PC-3 (cell line): ENCODE data around the gene CHAF1A.

Experiments used
- EZH2phosphoT487 ChIP-seq: fragments of 300-600 bp; sonication (generic); IDR thresholded peaks from 2 replicates; pipeline ENCODE4 v1.6.1; 2018; ENCODE audit warnings: mild to moderate bottlenecking, antibody characterized with exemption, low read length, borderline replicate concordance
- TF ChIP-seq, protein P1 (sequence below): fragments of 300-600 bp; sonication (generic); conservative IDR thresholded peaks from 2 replicates; pipeline ENCODE4 v1.5.1; 2017; ENCODE audit warnings: antibody characterized with exemption, low read depth, mild to moderate bottlenecking, low read length

GRCh38 chr19:4354282-4354681 is 48.2 kb upstream of the CHAF1A start:
- TF ChIP-seq, protein P1, sequence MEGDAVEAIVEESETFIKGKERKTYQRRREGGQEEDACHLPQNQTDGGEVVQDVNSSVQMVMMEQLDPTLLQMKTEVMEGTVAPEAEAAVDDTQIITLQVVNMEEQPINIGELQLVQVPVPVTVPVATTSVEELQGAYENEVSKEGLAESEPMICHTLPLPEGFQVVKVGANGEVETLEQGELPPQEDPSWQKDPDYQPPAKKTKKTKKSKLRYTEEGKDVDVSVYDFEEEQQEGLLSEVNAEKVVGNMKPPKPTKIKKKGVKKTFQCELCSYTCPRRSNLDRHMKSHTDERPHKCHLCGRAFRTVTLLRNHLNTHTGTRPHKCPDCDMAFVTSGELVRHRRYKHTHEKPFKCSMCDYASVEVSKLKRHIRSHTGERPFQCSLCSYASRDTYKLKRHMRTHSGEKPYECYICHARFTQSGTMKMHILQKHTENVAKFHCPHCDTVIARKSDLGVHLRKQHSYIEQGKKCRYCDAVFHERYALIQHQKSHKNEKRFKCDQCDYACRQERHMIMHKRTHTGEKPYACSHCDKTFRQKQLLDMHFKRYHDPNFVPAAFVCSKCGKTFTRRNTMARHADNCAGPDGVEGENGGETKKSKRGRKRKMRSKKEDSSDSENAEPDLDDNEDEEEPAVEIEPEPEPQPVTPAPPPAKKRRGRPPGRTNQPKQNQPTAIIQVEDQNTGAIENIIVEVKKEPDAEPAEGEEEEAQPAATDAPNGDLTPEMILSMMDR, result no peak
- TF ChIP-seq EZH2phosphoT487, result no peak
